Measurements from ENCODE around the gene REXO4. TPM values are rescaled to one million over a fixed set of nuclear protein-coding genes. Genes with fewer than 3 reads are reported as not detected.

Gene REXO4
- total and polyA plus RNA-seq, 2 of the 8 experiments (the other 6 are each of a cell fraction or from before 2014, with no cell fraction given) = 19.1 to 38.3 TPM

DNA sequence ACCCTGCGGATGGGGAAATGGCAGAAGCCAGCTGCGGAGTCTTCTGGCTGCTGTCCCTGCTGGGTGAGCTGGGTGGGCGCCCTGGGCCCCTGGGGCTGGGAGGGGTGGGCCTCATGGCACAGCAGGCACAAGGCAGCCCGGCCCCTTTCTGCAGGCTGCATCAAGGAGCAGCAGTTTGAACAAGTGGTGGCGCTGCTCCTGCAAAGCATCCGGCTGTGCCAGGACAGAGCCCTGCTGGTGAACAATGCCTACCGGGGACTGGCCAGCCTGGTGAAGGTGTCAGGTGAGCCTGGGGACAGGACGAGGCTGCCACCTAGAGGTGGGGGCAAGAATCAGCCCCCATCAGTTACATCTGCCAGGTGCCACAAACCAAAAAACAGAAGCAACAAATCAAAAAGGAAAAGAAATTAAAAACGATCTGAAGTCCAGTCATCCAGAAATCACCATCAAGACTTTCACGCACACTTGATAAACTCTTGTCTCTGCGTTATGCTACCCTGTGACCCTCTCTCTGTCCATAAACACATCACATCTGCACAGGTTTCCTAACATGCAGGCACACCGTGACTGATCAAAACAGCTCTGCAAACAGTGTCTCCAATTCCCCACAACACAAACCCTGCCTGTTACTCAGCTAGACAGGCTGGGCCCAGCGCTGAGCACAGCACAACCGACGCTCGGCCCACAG, 13.9 kb downstream of the REXO4 start:
- Histone ChIP-seq H3K56ac (replicated peaks; ENCODE audit: insufficient read length, low read depth, low read length) (no peak overlapping the region), H3K18ac (ENCODE audit: extremely low read depth, low read length) (no peak overlapping the region), H4K5ac (ENCODE audit: insufficient read length, low read depth, low read length) (no peak overlapping the region), H2AFZ (ENCODE audit: low read length) (no peak overlapping the region), H4K8ac (ENCODE audit: extremely low read depth, insufficient read depth, low read length) (no peak overlapping the region), H3K4me1 (replicated peaks in 1 of 4; ENCODE audit: control insufficient read depth in 3 of 4, insufficient read depth in 4 of 4, low read length in 3 of 4) (no peaks in the 10 kb centered on the region), H2AK5ac (ENCODE audit: low read depth, low read length) (no peak overlapping the region), H3K27me3 (replicated peaks in 1 of 4; ENCODE audit: control insufficient read depth in 3 of 4, extremely low read depth in 1 of 4, insufficient read depth in 3 of 4, low read length in 3 of 4) (no peaks in the 10 kb centered on the region), H3K79me1 (ENCODE audit: low read depth, low read length) (no peaks in the 10 kb centered on the region), H3K79me2 (ENCODE audit: control insufficient read depth in 1 of 2, insufficient read depth in 2 of 2, low read length in 2 of 2) (no peaks in the 10 kb centered on the region), H3K4me3 (ENCODE audit: extremely low read depth in 1 of 4, insufficient read depth in 2 of 4, low read depth in 3 of 4, low read length in 4 of 4) (no peak overlapping the region), H3K9me3 (ENCODE audit: insufficient read depth in 2 of 2, low read depth in 1 of 2, low read length in 1 of 2) (no peaks in the 10 kb centered on the region), H3K27ac (ENCODE audit: low read depth, low read length) (no peak overlapping the region), H2BK20ac (ENCODE audit: low read length) (no peak overlapping the region), H4K91ac (replicated peaks; ENCODE audit: insufficient read length, low read length) (no peak overlapping the region), H2BK15ac (ENCODE audit: low read length) (no peak overlapping the region), H4K20me1 (replicated peaks in 1 of 2; ENCODE audit: control insufficient read depth in 1 of 2, insufficient read depth in 2 of 2, low read length in 2 of 2) (peaks cover 13 to 18% of the 10 kb centered on the region in 2 experiments), H2BK120ac (replicated peaks; ENCODE audit: low read depth, low read length) (no peak overlapping the region), H3K14ac (ENCODE audit: insufficient read length) (no peak overlapping the region), H3K4ac (replicated peaks; ENCODE audit: insufficient read length, low read depth, low read length) (no peak overlapping the region), H3K36me3 (ENCODE audit: control insufficient read depth in 2 of 4, insufficient read depth in 4 of 4, low read length in 3 of 4) (peaks cover 9 to 22% (median 18%) of the 10 kb centered on the region in 4 experiments; a peak in 6 of 8 replicates), H3K4me2 (ENCODE audit: insufficient read depth in 1 of 2, low read depth in 2 of 2, low read length in 2 of 2) (no peak overlapping the region), H3K23ac (ENCODE audit: insufficient read length) (no peak overlapping the region), H2BK12ac (ENCODE audit: low read depth, low read length) (no peak overlapping the region), H2BK5ac (ENCODE audit: low read depth, low read length) (no peak overlapping the region), H3K9ac (replicated peaks in 1 of 4; ENCODE audit: extremely low read depth in 1 of 4, low read depth in 3 of 4, low read length in 3 of 4) (no peak overlapping the region), H3K23me2 (ENCODE audit: low read depth, low read length) (no peaks in the 10 kb centered on the region)
- CTCF ChIA-PET (ENCODE audit: partially characterized antibody) = interaction anchor here (0.6 to 4.6 kb wide), 34 partner anchors 9 to 216 kb away, joined by 3 to 32 read pairs (median 5); partner anchors contain the start of genes ADAMTS13, SURF1 and SURF2
- WGBS, 2 experiments (ENCODE audit: extremely low coverage in 1 of 2, insufficient coverage in 1 of 2, insufficient read length in 1 of 2, insufficient replicate concordance in 2 of 2, low coverage in 1 of 2, low lambda C conversion rate in 2 of 2, missing lambda C conversion rate in 1 of 2) = 77% methylated on average over 14 of the region's 16 CpGs; no CpG with 5 or more reads in 1 of the 2 experiments
- DNase-seq (ENCODE audit: low read depth in 1 of 2, low spot score in 2 of 2) (peak; percentile 43 to 76), FAIRE-seq (peak; percentile 48)
- POLR2A ChIA-PET (ENCODE audit: partially characterized antibody) = interaction anchor here (0.6 to 5.6 kb wide), 12 partner anchors 10 to 74 kb away, joined by 3 to 31 read pairs (median 4); partner anchors contain the start of genes MED22, RPL7A and STKLD1
- TF ChIP-seq, protein P1, sequence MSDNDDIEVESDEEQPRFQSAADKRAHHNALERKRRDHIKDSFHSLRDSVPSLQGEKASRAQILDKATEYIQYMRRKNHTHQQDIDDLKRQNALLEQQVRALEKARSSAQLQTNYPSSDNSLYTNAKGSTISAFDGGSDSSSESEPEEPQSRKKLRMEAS (IDR thresholded peaks at IDR 0.05) = peak; percentile 49; the same call in 1 of the 2 replicates
- TF ChIP-seq JUND (IDR thresholded peaks at IDR 0.05; ENCODE audit: low read length) (no peak), BCL11A (IDR thresholded peaks at IDR 0.05; ENCODE audit: low read depth in 2 of 2, low read length in 2 of 2) (no peak), CEBPB (IDR thresholded peaks at IDR 0.05; ENCODE audit: low read depth, low read length) (no peak), YY1 (IDR thresholded peaks at IDR 0.05; ENCODE audit: low read depth, low read length) (no peak), RAD21 (IDR thresholded peaks at IDR 0.05 in 1 of 2, conservative IDR thresholded peaks at IDR 0.05 in 1 of 2; ENCODE audit: low read depth in 2 of 2, low read length in 2 of 2) (peak; percentile 67 to 75), EZH2 (IDR thresholded peaks at IDR 0.05; ENCODE audit: low read depth, low read length, severe bottlenecking) (no peak), HDAC6 (IDR thresholded peaks at IDR 0.05; ENCODE audit: low read depth, low read length) (no peak)
- TF ChIP-seq, protein P2, sequence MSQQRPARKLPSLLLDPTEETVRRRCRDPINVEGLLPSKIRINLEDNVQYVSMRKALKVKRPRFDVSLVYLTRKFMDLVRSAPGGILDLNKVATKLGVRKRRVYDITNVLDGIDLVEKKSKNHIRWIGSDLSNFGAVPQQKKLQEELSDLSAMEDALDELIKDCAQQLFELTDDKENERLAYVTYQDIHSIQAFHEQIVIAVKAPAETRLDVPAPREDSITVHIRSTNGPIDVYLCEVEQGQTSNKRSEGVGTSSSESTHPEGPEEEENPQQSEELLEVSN (IDR thresholded peaks at IDR 0.05) = no peak
- TF ChIP-seq, protein P3, sequence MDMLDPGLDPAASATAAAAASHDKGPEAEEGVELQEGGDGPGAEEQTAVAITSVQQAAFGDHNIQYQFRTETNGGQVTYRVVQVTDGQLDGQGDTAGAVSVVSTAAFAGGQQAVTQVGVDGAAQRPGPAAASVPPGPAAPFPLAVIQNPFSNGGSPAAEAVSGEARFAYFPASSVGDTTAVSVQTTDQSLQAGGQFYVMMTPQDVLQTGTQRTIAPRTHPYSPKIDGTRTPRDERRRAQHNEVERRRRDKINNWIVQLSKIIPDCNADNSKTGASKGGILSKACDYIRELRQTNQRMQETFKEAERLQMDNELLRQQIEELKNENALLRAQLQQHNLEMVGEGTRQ (IDR thresholded peaks at IDR 0.05; ENCODE audit: low read length) = no peak

Measured in H1 (cell line).